Measurements from ENCODE around the gene GRAMD1A.

GRAMD1A gene

DNA sequence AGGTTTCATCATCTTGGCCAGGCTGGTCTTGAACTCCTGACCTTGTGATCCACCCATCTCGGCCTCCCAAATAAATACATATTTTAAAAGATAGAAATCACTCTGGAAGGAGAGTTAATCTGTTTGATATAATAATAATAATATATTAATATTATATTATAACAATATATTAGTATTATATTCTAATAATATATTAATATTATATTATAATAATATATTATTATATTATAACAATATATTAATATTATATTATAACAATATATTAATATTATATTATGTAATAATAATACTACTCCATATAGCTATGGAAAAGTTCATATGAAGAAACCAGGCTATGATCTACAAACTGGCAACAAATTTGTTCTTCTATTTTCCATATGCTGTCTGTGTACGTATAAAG is 58.2 kb downstream of the GRAMD1A start:
- DNase-seq (ENCODE audit: low read depth, low spot score): no peak
- no peak overlapping the region for H3K4me3 ChIP-seq (ENCODE audit: low read depth, low read length)
- ChIA-PET POLR2A (interaction anchor here (0.6 kb wide), 1 partner anchor 58 kb away, joined by 3 read pairs; no protein-coding TSS in a partner anchor), CTCF (interaction anchor here (0.6 to 7.5 kb wide), 7 partner anchors 9 to 77 kb away, joined by 3 to 98 read pairs (median 6); partner anchors contain the start of gene LGI4)
- TF ChIP-seq, protein P1, sequence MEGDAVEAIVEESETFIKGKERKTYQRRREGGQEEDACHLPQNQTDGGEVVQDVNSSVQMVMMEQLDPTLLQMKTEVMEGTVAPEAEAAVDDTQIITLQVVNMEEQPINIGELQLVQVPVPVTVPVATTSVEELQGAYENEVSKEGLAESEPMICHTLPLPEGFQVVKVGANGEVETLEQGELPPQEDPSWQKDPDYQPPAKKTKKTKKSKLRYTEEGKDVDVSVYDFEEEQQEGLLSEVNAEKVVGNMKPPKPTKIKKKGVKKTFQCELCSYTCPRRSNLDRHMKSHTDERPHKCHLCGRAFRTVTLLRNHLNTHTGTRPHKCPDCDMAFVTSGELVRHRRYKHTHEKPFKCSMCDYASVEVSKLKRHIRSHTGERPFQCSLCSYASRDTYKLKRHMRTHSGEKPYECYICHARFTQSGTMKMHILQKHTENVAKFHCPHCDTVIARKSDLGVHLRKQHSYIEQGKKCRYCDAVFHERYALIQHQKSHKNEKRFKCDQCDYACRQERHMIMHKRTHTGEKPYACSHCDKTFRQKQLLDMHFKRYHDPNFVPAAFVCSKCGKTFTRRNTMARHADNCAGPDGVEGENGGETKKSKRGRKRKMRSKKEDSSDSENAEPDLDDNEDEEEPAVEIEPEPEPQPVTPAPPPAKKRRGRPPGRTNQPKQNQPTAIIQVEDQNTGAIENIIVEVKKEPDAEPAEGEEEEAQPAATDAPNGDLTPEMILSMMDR (IDR thresholded peaks at IDR 0.05; ENCODE audit: insufficient read depth, low read length, missing control alignments): no peak

DNA sequence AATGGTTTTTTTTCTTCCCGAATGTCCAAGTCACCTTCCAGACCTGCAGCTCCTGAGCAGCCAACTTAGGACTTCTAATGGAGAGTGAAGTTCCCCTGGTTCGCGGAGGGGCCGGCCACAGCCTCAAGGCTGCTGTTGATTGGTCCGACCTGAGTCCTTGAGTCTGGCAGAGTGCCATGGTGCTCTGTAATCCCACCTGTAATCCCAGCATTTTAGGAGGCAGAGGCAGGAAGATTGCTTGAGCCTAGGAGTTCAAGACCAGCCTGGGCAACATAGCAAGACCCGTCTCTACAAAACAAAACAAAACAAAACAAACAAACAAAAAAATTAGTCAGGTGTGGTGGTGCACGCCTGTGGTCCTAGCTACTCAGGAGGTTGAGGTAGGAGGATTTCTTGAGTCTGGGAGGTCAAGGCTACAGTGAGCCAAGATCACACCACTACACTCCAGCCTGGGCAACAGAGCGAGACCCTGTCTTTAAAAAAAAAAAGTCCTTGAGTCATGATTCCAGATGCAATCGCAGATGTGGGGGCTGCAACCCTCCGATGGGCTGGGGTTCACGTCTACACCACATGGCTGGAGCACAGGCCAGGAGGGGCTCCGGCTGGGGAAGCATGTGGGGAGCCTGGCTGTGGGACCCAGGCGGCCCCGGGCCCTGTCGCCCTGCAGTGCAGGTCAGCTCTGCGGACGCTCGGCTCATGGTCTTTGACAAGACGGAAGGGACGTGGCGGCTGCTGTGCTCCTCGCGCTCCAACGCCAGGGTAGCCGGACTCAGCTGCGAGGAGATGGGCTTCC is 59.1 kb downstream of the GRAMD1A start:
- DNase-seq (ENCODE audit: low read depth, low spot score): no peak
- CTCF ChIA-PET: interaction anchor here (0.6 to 7.5 kb wide), 7 partner anchors 8 to 76 kb away, joined by 3 to 98 read pairs (median 6); partner anchors contain the start of gene LGI4
- POLR2A ChIA-PET: interaction anchor here (0.6 kb wide), 1 partner anchor 59 kb away, joined by 3 read pairs; no protein-coding TSS in a partner anchor
- TF ChIP-seq, protein P1 (IDR thresholded peaks at IDR 0.05; ENCODE audit: insufficient read depth, low read length, missing control alignments): no peak
- H3K4me3 ChIP-seq (ENCODE audit: low read depth, low read length): no peak overlapping the region

DNA sequence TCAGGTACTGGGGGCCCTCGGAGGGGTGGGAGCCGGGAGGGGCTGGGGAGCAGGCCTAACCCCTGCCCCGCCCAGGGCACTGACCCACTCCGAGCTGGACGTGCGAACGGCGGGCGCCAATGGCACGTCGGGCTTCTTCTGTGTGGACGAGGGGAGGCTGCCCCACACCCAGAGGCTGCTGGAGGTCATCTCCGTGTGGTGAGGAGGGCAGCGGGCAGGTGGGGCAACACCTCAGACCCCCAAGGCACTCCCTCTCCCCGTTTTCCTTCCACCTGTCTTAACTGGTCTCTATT is 59.6 kb downstream of the GRAMD1A start:
- POLR2A ChIA-PET: no interaction called here
- no peak for DNase-seq (ENCODE audit: low read depth, low spot score)
- no peak overlapping the region for H3K4me3 ChIP-seq (ENCODE audit: low read depth, low read length)
- CTCF ChIA-PET: interaction anchor here (1.0 kb wide), 1 partner anchor 15 kb away, joined by 6 read pairs; no protein-coding TSS in a partner anchor
- TF ChIP-seq, protein P1 (IDR thresholded peaks at IDR 0.05; ENCODE audit: insufficient read depth, low read length, missing control alignments): no peak

DNA sequence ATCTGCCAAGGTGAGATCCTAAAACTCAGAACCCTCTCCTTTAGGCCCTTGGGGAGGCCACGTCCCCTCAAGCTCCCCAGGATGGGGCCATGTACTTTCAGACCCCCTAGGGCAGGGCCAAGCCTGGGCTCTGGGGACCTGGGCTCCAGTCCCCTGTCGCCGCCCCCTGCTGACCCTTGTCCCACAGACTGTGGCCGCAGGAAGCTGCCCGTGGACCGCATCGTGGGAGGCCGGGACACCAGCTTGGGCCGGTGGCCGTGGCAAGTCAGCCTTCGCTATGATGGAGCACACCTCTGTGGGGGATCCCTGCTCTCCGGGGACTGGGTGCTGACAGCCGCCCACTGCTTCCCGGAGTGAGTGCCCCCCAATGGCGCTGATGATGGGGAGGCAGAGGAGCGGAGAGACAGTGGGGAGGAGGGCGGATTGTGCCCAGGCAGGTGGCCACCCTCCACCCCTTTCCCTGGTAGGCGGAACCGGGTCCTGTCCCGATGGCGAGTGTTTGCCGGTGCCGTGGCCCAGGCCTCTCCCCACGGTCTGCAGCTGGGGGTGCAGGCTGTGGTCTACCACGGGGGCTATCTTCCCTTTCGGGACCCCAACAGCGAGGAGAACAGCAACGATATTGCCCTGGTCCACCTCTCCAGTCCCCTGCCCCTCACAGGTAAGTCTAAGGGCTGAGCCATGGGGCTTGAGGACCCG is 60.2 kb downstream of the GRAMD1A start:
- no peak for DNase-seq (ENCODE audit: low read depth, low spot score)
- POLR2A ChIA-PET: no interaction called here
- TF ChIP-seq, protein P1 (IDR thresholded peaks at IDR 0.05; ENCODE audit: insufficient read depth, low read length, missing control alignments): no peak
- no peak overlapping the region for H3K4me3 ChIP-seq (ENCODE audit: low read depth, low read length)
- CTCF ChIA-PET: interaction anchor here (1.0 kb wide), 1 partner anchor 16 kb away, joined by 6 read pairs; no protein-coding TSS in a partner anchor

DNA sequence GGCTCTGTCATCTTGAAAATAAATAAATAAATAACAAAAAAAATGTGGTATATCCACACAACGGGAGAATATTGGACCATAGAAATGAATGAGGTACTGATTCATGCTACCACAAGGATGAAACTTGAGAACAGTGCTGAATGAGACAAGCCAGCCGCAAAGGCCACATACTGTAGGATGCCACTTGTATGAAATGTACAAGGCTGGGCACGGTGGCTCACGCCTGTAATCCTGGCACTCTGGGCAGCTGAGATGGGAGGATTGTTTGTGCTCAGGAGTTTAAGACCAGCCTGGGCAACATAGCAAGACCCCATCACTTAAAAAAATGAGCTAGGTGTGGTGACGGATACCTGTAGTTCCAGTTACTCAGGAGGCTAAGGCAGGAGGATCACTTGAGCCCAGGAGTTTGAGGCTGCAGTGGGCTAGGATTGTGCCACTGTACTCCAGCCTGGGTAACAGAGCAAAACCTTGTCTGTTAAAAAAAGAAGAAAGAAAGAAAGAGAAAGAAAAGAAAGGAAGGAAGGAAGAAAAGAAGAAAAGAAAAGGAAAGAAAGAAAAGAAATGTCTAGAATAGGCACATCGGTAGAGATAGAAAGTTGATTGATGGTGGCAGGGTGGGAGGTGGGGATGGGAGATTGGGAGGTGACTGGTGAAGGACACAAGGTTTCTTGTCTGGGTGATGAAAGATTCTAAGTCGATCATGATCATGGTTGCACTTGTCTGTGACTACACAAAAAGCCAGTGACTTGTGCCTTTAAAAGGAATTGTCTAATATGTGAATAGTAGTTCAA is 61.7 kb downstream of the GRAMD1A start:
- TF ChIP-seq, protein P1 (IDR thresholded peaks at IDR 0.05; ENCODE audit: insufficient read depth, low read length, missing control alignments): no peak
- DNase-seq (ENCODE audit: low read depth, low spot score): no peak
- ChIA-PET CTCF (interaction anchor here (0.6 to 7.8 kb wide), 4 partner anchors 15 to 108 kb away, joined by 3 to 245 read pairs (median 8); partner anchors contain the start of genes FXYD1 and LGI4), POLR2A (no interaction called here)
- no peak overlapping the region for H3K4me3 ChIP-seq (ENCODE audit: low read depth, low read length)
